ENCODE measurements around the gene SNAPIN. TPM values are rescaled to one million over a fixed set of nuclear protein-coding genes. Genes with fewer than 3 reads are reported as not detected.
"Not testable (repeated sequence)": the region's sequence is repeated elsewhere in the genome, so short reads cannot be mapped to it uniquely, and the experiment has no call there.

The SNAPIN gene
- total RNA-seq, 1 donor from 2014 or later: 61.7 TPM

DNA sequence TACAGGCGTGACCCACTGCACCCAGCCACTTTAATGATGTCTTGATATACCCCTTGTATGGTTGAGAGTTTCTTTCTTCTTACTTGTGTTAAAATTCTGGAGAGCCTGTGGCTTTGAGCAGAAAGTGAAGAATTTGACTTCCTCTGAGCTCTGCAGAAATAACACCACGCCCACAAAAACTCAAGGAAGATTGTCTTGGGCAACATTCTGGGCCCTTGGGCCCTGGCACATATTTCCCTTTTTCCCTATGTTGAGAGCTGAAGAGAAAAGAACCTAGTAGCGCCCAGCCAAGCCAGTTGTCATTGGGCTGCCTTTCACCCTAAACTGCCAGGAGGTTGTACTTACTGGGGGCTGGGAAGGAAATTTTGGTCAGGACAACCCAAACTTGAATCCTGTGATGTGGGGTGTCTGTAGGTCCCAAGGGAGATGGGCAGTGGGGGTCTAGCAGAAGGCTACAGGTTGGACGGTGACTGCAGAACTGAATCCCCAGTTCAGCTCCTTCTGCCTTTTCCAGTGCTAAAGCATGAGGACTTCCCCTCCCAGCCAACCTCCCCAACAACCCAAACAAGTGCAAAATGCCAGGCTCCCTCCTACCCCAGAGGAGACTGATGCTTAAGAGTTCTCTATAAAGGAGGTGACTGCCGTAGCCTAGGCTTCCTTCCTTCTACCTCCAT is 11.7 kb upstream of the SNAPIN start:
- no peak for DNase-seq (ENCODE audit: low read depth, low spot score)

- DNase-seq (ENCODE audit: low read depth, low spot score): no peak
Measured at GRCh38 chr1:153647346-153647714, 11.2 kb upstream of the SNAPIN start.

GRCh38 chr1:153648000-153648643 is 10.4 kb upstream of the SNAPIN start:
- no peak for DNase-seq (ENCODE audit: low read depth, low spot score)

GRCh38 chr1:153649137-153649862 is 9.2 kb upstream of the SNAPIN start:
- no peak for DNase-seq (ENCODE audit: low read depth, low spot score)

GRCh38 chr1:153649863-153650235 is 8.7 kb upstream of the SNAPIN start:
- no peak for DNase-seq (ENCODE audit: low read depth, low spot score)

- DNase-seq (ENCODE audit: low read depth, low spot score): no peak
Measured at GRCh38 chr1:153651771-153652170, 6.7 kb upstream of the SNAPIN start.

GRCh38 chr1:153652805-153653500 is 5.5 kb upstream of the SNAPIN start:
- no peak for DNase-seq (ENCODE audit: low read depth, low spot score)

GRCh38 chr1:153655333-153655732 is 3.2 kb upstream of the SNAPIN start:
- DNase-seq (ENCODE audit: low read depth, low spot score): no peak

GRCh38 chr1:153659175-153659534 is 652 bp downstream of the SNAPIN start:
- DNase-seq (ENCODE audit: low read depth, low spot score): no peak

DNA sequence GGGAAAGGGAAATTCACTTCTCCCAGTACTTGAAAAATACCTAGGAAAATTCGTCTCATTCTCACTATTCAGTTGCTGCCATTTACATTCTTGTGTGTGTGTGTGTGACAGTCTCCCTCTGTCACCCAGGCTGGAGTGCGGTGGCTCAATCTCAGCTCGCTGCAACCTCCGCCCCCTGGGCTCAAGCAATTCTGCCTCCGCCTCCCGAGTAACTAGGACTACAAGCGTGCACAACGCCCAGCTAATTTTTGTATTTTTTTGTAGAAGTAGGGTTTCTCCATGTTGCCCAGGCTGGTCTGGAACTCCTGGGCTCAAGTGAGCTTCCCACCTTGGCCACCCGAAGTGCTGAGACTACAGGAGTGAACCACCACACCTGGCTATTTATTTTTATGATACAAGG is 1.2 kb downstream of the SNAPIN start:
- no peak for DNase-seq (ENCODE audit: low read depth, low spot score)

GRCh38 chr1:153661111-153661708 is 2.7 kb downstream of the SNAPIN start:
- no peak for DNase-seq (ENCODE audit: low read depth, low spot score)

DNA sequence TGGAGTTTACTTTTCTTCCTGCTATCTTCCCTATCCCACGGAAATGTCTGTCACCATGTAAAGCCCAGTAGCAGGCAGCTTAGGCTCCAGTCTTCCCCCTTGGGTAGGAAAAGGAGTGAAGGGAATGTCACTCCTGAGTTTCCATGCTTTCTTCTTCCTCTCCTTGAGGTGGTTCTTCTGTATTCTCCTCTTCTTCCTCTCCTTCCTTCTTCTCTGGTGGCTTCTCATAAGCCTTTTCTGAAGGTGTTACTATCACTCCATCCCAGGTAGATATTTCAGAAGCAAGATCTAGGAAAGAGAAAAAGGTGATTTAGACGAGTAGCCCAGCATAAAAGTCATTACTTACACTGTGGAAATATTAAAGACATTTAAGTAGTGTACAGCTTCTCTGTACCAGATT is 3.8 kb downstream of the SNAPIN start:
- no peak for DNase-seq (ENCODE audit: low read depth, low spot score)

DNA sequence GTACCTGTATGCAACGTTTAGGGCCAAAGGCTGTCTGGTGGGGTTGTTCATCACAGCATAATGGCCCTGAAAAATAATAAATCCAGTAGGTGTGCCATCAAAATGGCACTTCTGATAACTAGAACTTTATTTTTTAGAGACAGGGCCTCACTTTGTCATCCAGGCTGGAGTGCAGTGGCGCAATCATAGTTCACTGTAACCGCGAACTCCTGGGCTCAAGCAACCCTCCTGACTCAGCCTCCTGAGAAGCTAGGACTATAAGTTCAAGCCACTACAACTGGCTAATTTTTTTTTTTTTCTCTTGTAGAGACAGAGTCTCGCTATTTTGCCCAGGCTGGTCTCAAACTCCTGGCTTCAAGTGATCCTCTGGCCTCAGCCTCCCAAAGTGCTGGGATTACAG is 4.7 kb downstream of the SNAPIN start:
- no peak for DNase-seq (ENCODE audit: low read depth, low spot score)

- no peak for DNase-seq (ENCODE audit: low read depth, low spot score)
Measured at GRCh38 chr1:153667439-153667838, 8.9 kb downstream of the SNAPIN start.

- DNase-seq (ENCODE audit: low read depth, low spot score): not testable (repeated sequence)
Measured at GRCh38 chr1:153668672-153669071, 10.2 kb downstream of the SNAPIN start.

DNA sequence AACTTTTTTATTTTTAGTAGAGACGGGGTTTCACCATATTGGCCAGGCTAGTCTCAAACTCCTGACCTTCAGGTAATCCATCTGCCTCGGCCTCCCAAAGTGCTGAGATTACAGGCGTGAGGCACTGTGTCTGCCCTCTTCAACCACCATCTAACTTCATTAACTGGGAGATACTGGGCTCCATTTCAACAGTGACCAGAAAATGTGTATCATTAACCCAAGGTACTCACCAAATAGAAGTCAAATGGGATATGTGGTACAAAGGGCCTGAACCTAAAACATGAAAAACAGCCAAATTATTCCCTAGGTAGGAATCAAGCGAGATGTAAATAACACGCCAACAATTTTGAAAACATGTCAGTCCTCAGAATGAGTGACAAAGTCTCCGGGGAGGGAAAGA is 11.1 kb downstream of the SNAPIN start:
- no peak for DNase-seq (ENCODE audit: low read depth, low spot score)

DNA sequence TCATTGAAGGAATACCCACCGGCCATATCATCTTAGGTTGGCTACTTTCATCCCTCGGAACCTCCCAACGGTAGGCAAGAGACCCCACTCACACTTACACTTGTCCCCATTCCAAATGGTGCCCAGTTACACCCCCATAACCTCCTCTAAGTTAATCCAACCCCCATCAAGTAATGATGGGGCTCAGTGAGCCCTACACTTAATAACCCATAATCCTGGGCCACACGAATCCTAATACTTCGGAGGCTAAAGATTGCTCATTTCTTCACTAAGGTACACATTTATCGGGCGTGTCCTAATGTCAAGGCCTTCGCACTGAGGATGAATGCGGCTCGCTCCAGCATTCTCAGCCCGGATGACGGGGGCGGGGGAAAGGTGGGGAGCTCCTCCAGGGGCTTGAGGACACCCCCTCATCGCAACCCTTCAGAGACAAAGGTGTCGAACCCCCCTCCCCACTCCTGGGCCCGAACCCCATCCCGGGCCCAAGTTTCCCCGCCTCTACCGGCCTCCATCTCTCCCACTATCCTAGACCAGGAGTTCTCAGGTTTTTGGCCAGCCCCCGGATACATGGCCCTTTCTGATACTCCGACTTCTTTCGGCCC is 11.9 kb downstream of the SNAPIN start:
- no peak for DNase-seq (ENCODE audit: low read depth, low spot score)

- DNase-seq (ENCODE audit: low read depth, low spot score): peak; percentile 99
Measured at GRCh38 chr1:153670859-153671627, 12.5 kb downstream of the SNAPIN start, which contains the start of gene ILF2. Gene ILF2, minus strand, starts transcription at chr1:153670993. Its CDS starts 71 bp downstream, at chr1:153670922.

- DNase-seq (ENCODE audit: low read depth, low spot score): not testable (repeated sequence)
Measured at GRCh38 chr1:153671628-153672353, 13.3 kb downstream of the SNAPIN start.

DNA sequence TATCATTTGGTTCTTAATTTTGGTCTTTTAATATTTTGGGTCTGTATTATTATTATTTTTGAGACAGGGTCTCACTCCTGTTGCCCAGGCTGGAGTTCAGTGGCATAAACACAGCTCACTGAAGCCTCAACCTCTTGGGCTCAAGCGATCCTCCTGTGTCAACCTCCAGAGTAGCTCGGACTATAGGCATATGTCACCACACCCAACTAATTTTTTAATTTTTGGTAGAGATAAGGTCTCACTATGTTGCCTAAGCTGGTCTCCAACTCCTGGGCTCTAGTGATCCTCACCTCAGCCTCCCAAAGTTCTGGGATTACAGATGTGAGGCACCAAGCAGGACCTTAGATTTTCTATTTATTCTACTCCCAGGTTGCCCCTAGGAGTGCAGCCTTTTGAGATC is 15.0 kb downstream of the SNAPIN start:
- DNase-seq (ENCODE audit: low read depth, low spot score): no peak
